ENCODE measurements around the gene SMYD3. TPM values are rescaled to one million over a fixed set of nuclear protein-coding genes. Genes with fewer than 3 reads are reported as not detected.

SMYD3 gene
- total and polyA plus RNA-seq, 2 donors (not counting 3 experiments of a cell fraction or from before 2014, with no cell fraction given) = 16.0 to 32.1 TPM

DNA sequence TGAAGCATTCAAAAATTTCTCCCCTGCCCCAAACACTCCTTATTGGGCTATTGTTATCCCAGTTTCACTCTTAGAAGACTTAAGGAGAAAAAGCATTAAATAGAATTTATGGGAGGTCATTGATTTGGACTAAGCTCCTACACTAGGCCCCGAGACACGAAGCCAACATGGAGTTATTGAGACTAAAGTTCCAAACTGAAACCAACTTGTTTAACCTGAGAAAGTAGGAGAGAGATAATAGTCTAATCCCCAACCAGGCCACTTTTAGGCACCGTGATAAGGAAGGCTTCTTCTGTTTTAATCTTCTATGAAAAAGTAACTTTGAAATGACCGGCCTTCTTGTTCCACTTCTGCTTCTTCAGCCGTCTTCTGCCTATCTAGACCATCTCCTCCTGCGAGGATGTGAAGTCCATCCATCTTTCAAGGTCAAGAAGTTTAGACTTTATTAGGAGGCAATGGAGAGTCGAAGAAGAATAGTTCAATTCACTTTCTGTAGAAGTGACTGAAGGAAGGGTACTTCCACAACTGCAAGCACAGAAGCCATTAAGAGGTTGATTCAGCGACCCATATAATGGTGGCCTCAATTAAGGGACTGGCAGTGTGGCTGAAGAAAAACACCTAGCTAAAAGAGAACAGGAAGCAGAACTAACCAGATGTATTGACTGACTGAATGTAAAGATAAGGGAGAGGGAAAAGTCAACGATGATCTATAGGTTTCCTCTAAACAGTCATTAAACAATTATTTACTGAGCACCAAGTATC lies 428.8 kb downstream of the SMYD3 start:
- Histone ChIP-seq H3K9me3 (replicated peaks; ENCODE audit: control insufficient read depth, insufficient read depth, low read length) (no peaks in the 10 kb centered on the region), H3K9ac (replicated peaks; ENCODE audit: extremely low read depth, insufficient read depth, low read length) (no peak overlapping the region), H3K4me3 (replicated peaks in 1 of 3; ENCODE audit: insufficient read depth in 1 of 3, low read depth in 1 of 3, low read length in 3 of 3) (no peak overlapping the region), H3K27ac (ENCODE audit: insufficient read depth, low read depth, low read length) (no peak overlapping the region), H3K4me2 (ENCODE audit: insufficient read depth, low read length) (no peak overlapping the region), H3K4me1 (ENCODE audit: control insufficient read depth, extremely low read depth, insufficient read depth, low read length) (no peaks in the 10 kb centered on the region), H3K9me1 (replicated peaks; ENCODE audit: control insufficient read depth, extremely low read depth, insufficient read depth, low read length) (no peaks in the 10 kb centered on the region), H3K79me2 (ENCODE audit: control insufficient read depth, insufficient read depth, low read length) (no peaks in the 10 kb centered on the region), H3K27me3 (ENCODE audit: control insufficient read depth in 2 of 2, insufficient read depth in 2 of 2, low read length in 2 of 2) (no peaks in the 10 kb centered on the region), H3K36me3 (ENCODE audit: control insufficient read depth in 2 of 2, extremely low read depth in 1 of 2, insufficient read depth in 2 of 2, low read length in 2 of 2) (no peaks in the 10 kb centered on the region), H2AFZ (ENCODE audit: low read depth, low read length) (no peak overlapping the region), H4K20me1 (replicated peaks; ENCODE audit: control insufficient read depth, extremely low read depth, insufficient read depth, low read length) (no peaks in the 10 kb centered on the region)
- dilution Hi-C loops (cut with MboI; ENCODE audit: extremely low pct_ligation_motif_present, low sequenced_read_pairs) = no loop called here
- intact Hi-C loops (cut with micrococcal nuclease) = no loop called here
- TF ChIP-seq POLR2A (IDR thresholded peaks at IDR 0.05; ENCODE audit: low read depth, low read length) = no peak
- no peak for TF ChIP-seq FOS (IDR thresholded peaks at IDR 0.05; ENCODE audit: borderline replicate concordance, insufficient read depth, low read length)
- TF ChIP-seq MYC (IDR thresholded peaks at IDR 0.05; ENCODE audit: low read depth, low read length) = no peak
- TF ChIP-seq POLR2AphosphoS5 (IDR thresholded peaks at IDR 0.05; ENCODE audit: insufficient read depth, low read depth, low read length) = no peak
- no peak for TF ChIP-seq EZH2 (IDR thresholded peaks at IDR 0.05; ENCODE audit: borderline replicate concordance, low read depth, low read length, severe bottlenecking)
- no peak for TF ChIP-seq JUN (IDR thresholded peaks at IDR 0.05; ENCODE audit: borderline replicate concordance, insufficient read depth, insufficient read length, low read depth)
- TF ChIP-seq, protein P1, sequence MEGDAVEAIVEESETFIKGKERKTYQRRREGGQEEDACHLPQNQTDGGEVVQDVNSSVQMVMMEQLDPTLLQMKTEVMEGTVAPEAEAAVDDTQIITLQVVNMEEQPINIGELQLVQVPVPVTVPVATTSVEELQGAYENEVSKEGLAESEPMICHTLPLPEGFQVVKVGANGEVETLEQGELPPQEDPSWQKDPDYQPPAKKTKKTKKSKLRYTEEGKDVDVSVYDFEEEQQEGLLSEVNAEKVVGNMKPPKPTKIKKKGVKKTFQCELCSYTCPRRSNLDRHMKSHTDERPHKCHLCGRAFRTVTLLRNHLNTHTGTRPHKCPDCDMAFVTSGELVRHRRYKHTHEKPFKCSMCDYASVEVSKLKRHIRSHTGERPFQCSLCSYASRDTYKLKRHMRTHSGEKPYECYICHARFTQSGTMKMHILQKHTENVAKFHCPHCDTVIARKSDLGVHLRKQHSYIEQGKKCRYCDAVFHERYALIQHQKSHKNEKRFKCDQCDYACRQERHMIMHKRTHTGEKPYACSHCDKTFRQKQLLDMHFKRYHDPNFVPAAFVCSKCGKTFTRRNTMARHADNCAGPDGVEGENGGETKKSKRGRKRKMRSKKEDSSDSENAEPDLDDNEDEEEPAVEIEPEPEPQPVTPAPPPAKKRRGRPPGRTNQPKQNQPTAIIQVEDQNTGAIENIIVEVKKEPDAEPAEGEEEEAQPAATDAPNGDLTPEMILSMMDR (IDR thresholded peaks at IDR 0.05; ENCODE audit: extremely low read depth in 1 of 2, insufficient read depth in 1 of 2, low read depth in 1 of 2, low read length in 2 of 2) = no peak
- no peak for TF ChIP-seq MAX (IDR thresholded peaks at IDR 0.05; ENCODE audit: insufficient read depth, insufficient read length)
- BruUV-seq (replicated peaks) = no TSS peak
- no peak for FAIRE-seq
- ChIA-PET CTCF (interaction anchor here (1.1 kb wide), 1 partner anchor 13 kb away, joined by 3 read pairs; no protein-coding TSS in a partner anchor), POLR2A (no interaction called here)
- no peak for DNase-seq (ENCODE audit: low read depth, low spot score)
